ENCODE measurements around the gene CCM2.
"Not testable (repeated sequence)": the region's sequence is repeated elsewhere in the genome, so short reads cannot be mapped to it uniquely, and the experiment has no call there.

The CCM2 gene

DNA sequence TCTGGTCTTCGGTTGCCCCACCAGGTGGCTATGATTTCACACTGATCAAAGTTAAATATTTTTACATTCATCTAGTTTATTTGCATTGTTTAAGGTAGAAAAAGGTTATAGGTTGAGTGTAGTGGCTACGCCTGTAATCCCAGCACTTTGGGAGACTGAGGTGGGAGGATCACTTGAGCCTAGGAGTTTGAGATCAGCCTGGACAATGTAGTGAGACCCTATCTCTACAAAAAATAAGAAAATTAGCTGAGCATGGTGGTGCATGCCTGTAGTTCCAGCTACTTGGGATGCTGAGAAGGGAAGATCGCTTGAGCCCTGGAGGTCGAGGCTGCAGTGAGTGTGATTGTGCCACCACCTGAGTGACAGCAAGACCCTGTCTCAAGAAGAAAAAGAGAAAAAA lies 3.8 kb downstream of the CCM2 start:
- no peak for DNase-seq

DNA sequence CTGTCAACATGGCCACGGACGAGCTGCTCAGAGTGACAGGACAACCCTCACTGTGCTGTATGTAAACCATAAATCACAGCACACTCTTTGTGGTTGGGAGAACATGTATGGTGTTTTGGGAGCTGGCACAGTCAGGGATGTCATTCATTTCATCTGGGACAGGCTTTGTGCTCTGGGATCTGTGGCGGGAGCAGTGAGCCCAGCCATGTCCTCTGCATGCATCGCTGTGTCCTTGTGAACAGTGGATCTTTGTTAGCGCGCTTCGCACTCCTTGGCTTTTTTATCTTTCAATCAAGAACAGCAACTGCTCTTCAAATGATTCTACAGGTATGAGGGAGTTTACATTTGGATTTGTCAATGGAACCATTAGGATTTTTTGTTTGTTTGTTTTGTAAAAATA lies 7.1 kb downstream of the CCM2 start:
- DNase-seq, result no peak

DNA sequence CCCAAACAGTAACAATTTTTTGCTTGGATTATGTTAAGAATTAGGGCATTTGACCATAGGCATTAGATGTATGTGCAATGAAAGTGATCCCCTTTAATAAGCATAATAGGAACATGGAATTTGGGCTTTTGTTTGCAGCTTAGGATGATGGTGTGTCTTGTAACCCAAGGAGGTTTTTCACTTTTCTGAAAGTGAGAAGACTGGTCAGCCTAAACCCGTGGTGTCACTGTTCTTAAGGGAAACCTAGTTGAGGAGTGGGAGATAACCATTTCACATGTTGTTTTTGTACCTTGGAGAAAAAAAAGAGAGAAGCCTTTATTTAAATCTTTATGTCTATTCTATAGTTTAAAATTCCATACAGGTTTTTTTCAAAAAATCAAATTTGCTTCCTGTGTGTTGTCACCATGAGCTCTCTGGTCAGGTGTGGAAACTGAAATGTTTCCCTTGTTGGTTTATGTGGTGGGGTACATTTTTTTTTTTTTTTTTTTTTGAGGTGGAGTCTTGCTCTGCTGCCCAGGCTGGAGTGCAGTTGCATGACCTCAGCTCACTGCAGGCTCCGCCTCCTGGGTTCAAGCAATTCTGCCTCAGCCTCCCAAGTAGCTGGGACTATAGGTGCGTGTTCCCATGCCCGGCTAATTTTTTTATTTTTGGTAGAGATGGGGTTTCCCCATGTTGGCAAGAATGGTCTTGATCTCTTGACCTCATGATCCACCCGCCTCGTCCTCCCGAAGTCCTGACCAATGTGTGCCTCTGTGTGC lies 7.7 kb downstream of the CCM2 start:
- DNase-seq, result no peak

DNA sequence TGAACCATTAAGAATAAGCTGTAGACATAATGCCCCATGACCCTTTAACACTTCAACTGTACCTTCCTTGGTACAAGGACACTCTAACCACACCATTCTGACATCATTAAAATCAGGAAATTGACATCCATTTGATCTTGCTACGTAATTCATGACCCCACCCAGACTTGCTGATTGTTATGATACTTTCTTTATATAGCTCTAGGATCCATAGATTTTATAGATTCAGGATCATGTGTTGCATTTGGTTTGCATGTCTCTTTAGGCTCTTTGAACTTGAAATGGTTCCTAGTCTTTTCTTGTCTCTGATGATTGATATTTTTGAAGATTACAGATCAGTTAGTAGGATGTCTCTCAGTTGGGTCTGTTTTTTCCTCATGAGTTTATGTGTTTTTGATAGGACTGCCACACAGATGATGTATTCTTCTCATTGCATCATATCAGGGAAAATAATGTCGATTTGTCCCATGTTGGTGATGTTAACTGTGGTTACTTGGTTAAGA lies 13.5 kb downstream of the CCM2 start:
- DNase-seq, result no peak

DNA sequence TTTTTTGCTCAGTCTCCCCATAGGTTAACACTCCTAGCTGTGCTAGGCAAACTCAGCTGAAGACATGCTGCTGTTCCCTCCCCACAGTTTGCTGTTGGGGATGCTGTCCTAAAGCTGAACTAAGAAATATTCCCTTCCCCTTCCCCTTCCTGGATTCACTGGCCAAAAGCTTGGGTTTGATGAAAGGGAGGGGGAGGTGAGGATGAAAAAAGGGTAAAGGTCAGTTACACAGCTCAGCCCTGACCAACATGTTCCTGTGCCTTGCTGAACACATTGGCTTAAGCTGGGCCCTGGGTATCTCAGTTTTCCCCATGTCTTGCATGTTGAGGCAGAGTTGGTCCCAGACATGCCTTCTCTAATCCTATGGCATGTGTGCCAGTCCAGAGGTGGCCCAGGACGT lies 15.3 kb downstream of the CCM2 start:
- no peak for DNase-seq

DNA sequence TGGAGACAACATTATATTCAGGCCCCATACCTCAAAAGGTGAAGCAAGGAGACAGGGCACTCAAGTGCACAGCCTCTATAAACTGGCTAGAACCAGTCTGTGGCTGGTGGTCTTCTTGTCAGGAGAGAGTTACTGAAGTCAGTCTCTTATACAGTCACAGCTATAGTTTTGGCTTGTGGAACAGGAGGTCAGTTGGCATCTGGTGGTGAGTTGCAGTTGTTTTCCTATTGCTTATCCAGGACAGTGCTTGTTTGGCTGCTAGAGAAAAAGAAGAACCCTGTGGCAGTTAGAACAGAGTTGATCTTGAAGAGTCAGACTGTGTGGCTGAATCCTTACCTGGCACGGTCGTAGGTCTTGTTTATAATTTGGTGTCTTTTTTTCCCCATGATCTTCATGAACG lies 17.3 kb downstream of the CCM2 start:
- no peak for DNase-seq

DNA sequence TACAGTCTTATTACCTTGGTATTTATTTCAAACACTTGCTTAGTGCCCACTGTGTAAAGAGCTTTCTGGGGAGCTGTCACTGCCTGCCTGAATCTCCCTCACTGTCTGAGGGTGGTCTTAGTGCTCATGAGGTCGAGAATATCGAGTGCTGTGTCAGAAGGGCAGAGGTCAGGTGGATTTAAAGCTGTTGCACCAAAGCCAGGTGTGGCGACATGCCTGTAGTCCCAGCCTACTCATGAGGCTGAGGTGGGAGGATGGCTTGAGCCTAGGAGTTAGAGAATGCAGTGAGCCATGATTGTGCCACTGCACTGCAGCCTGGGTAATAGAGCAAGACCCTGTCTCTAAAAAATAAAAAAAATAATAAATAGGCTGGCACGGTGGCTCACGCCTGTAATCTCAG lies 20.9 kb downstream of the CCM2 start:
- no peak for DNase-seq

DNA sequence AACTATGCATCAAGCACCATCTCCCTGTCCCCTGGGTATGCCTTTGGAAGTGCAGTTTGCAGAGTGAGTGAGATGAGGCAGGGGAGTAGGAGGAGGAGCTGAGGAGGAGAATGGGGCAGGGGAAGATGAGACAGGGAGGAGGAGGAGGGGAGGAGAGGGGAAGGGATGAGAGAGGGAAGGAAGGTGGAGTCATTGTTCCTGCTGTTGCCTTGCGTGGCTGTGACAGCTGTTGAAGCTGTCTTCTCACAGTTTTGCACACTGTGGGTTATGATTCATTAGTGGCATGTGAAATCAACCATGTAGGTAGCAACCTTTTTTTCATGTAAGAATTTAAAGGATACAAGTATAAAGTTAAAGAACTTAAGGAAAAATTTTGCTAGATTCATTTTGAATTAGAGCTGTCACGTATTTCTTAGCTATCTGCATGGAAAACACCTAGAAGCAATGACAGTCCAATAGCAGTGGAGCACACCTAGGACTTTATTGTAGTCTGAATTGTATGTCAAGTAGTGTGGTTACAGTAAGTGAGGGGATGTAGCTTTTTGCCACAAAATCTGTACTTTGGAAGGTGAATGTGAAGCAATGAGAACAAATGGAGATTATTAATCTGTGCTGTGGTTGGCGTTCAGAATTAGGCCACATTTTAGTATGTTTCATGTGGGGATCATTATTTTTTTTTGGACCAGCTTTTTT lies 21.7 kb downstream of the CCM2 start:
- peak; percentile 54 for DNase-seq

DNA sequence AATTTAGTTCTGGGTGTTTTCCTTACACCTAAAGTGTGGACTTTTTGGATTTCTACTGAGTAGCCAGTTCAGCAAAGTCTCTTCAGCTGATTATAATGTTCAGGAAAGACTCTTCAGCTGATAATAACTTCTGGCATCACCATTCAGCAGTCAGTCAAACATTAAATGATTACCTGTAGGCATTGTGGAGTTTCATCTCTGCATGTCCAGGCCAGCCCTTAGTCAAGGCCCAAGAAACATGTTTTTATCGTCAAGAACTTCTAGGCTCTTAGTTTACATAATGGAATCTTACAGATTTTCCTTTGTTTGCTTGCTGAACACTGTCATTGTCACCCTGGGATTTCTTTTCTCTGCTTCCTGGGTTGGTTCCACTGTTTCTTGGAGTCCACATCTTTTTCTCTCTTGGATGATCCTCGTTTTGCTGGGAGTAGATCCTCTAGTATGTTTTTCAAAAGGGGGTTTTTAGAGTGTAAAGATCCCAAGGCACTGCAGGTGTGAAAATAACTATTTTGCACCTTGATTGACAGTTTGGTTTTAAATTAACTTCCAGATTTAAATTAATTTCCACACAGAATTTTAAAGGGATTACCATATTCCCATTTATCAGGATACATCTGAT lies 24.2 kb downstream of the CCM2 start:
- no peak for DNase-seq

DNA sequence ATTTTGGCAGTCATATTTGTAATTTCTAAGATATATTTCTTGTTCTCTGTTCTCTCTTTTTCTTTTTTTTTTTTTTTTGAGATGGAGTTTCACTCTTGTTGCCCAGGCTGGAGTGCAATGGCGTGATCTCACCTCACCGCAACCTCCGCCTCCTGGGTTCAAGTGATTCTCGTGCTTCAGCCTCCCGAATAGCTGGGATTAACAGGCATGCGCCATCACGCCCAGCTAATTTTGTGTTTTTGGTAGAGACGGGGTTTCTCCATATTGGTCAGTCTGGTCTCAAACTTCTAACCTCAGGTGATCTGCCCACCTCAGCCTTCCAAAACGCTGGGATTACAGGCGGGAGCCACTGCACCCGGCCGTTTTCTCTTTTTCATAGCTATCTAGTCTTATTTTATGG lies 25.5 kb downstream of the CCM2 start:
- not testable (repeated sequence) for DNase-seq

DNA sequence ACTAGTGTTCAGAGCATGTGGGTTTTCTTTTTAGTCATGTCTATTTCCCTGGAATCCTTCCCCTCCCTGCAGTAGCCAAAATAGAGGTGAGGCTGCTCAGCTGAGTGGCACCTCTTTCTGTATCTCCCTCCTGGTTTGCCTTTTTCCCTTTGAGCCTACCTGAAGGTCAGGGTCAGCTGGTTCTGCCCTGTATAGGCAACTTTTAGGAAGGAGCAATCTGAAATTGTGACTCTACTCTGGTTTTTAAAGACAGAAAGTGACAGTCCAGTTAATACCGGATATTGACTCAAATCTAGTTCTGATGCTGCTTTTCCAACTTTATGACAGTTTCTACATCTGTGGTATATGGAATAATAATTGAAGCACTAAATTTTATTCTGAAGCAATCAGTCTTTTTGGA lies 26.0 kb downstream of the CCM2 start:
- DNase-seq, result no peak

DNA sequence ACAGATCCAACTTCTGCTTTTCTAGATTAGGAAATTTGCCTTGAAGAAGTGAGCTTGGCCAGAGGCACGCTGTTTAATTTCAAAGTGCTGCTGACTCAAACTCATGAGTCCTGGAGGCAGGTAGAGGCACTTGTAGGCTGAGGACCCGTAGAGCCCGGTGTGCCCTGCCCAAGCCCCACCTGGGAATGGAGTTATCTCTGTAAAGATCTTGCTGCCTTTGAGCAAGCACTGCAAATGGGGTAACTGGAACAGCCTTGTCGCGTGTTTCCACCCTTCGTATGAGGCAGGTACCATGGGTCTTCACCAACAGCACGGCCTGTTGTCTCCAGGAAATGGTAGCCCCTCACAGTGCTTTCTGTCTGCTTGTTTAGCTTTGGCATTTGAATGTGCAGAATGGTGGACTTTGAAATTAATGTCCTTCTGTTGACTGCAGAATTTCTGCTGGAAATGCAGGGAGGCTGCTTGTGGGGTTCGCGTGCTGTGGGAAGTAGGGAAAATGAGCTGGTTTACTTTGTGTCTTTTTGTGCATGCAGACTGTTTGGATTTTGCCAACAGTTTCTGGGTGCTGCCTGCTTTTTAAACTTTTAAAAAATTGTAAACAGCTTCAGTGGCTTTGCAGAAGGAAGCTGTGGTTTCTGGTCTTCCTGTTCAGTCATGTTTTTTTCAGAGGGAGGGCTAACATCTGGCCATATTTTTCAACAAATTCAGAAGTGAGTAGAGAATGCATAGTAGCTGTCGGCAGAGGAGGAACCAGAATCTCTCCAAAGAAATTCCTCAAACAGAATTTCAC lies 27.2 kb downstream of the CCM2 start:
- DNase-seq, result peak; percentile 92

DNA sequence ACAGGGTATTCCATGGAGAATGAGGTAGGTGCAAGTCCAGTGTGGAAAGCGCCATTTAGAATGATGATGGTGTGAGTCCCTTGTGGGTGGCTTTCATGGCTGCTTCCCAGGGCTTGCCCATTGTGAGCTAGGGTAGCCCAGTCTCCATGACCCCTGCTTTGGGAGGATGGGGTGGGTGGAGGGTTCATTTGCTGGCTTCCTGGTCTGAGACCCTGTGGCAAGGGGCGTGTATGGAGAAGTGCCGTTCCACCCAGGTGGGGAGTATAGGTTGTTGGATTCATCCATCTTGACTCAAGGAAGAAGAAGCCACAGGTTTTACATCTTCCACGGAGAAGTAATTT lies 27.7 kb downstream of the CCM2 start:
- DNase-seq, result no peak

DNA sequence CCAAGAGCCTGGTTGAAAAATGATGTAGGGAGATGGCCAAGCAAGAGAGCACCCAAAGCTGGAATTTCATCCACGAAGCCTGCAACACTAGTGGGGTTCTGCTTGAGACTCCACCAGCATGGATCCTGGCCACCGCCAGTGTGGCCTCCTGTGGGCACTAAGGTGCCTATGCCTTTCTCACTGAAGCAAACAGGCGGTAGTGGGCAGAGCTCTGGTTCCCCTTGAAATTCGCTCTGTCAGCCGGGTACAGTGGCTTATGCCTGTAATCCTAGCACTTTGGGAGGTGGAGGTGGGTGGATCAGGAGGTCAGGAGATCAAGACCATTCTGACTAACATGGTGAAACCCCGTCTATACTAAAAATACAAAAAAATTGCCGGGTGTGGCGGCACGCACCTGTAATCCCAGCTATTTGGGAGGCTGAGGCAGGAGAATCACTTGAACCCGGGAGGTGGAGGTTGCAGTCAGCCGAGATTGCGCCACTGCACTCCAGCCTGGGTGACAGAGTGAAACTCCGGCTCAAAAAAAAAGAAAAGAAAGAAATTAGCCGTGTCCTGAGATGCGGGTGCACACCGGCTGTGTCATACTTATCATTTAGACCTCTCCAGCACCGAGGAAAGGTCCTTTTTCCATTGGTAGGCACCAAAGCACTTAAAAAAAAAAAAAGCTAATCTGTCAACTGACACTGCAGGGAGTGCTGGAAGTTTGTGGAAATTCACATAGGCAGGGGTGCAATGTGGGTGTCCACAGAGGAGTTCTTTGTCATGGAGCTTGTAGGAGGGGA lies 28.3 kb downstream of the CCM2 start:
- DNase-seq, result peak; percentile 47

DNA sequence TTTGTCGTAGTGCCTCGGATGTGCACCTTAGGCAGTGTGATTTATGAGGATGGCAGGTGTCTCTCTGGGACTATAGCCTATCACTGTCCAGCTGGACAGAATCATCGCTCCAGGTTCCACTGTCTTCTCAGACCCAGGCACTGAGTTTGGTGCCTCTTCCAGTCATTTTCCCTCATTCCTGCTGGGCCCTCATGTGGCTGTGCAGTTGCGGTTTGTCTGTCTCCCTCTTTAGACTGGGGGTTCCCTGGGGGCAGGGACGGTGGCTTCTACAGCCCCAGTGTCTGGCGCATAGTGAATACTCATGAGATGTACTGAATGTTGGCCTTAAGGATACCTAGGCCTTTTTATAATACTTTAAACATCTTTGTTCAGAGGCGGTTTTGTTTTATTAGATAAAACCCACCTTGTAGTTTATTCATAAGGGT lies 28.9 kb downstream of the CCM2 start:
- no peak for DNase-seq

DNA sequence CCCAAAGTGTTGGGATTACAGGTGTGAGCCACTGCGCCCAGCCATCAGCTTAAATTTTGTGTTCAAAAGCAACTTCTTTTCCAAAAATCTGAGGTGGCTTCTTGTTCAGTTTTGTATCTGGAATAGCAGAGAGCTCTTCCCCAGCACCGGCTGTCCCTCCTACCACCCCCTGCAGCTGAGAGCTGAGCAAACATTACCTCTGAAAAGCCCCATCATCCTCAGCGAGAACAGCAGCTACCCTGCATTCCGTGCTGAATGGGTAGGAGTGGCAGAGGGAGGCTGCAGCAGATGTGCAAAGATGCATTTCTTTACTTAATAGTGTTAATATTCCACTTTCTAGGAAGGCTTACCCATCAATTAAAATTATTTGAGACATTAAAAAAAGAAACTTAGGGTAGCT lies 31.8 kb downstream of the CCM2 start:
- no peak for DNase-seq

DNA sequence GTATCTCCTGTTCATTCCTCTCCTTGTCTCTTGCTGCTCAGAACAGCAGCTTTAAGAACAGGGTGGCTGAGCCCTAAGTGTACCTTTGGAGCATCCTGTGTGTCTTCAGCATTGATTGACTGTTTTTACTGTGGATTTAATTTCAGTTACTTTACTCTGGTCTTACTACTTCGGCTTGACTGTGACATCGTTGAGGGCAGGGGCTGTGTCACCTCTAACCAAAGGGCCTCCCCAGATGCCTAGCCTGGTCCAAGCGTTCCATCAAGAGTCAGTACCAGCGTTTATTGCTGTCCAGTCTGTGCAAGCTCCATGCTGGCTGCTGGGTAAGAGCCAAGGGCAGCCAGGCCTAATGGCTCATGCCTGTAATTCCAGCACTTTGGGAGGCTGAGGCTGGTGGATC lies 32.4 kb downstream of the CCM2 start:
- no peak for DNase-seq

DNA sequence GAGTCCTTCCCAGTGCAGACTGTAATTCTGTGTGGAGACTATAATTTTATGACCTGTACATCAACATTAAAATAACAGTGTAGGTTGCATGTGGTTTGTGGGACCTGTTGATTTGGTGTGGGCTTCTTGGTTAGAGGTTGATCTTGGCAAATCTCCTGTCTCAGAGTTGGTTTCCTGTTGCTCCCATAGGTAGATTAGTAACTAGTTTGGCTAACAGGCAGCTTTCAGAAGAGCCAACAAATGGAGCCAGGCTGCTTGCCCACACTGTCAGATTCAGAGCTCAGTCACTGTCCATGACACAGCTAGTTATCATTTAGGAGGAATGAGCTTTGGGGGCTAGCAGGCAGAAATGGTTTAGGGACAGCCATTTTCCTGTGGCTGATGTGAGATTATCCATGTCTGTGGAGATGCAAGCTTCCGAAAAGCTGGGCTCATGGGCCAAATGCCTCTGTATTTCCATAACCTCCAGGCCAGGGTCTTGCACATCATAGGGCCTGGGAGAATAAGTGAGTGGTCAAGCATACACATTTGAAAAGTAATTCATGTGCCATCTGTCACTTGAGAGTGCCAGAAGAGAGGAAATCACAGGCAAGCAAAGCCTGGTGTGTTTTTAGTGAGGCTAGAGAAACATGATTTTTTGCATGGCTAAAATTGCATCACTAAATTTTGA lies 33.4 kb downstream of the CCM2 start:
- no peak for DNase-seq

DNA sequence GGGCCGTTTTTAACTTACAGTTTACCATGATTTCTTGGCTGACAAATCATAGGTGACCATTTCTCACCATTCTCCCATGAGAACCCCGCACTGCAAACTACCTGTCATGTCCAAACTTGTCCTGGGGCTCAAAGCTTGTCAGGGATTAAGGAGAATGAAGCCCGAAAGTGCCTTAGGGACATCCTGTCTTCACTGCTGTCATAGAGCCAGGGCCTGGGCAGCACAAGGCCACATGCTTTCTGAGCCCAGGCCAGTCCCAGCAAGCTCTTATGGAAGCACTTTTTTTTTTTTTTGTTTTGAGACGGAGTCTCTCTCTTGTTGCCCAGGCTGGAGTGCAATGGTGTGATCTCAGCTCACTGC lies 33.9 kb downstream of the CCM2 start:
- DNase-seq, result no peak

DNA sequence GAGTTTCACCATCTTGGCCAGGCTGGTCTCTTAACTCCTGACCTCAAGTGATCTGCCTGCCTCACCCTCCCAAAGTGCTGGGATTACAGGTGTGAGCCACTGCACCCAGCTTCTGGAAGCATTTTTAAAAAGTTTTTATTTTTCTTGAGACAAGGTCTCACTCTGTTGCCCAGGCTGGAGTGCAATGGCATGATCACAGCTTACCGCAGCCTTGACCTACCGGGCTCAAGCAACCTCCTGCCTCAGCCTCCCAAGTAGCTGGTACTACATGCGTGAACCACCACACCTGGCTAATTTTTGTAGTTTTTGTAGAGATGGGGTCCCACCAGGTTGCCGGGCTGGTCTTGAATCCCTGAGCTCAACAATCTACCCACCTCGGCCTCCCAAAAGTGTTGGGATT lies 34.7 kb downstream of the CCM2 start:
- DNase-seq, result not testable (repeated sequence)

DNA sequence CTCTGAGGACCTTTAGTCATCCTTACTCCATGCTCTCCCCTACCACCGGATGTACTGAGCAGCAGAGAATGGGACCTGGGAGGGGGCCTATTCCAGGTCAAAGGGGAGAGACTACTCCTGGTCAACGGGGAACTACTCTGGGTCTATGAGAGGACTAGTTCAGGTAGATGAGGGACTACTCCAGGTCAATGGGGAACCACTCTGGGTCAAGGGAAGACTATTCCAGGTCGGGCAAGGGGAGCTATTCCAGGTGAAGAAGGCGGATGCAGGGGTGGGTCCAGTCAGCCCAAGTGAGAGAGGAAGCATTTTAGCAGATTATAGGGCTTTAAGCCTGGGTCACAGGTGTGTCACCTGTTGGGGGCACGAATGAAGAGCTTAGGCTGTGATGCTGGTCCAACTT lies 35.4 kb downstream of the CCM2 start:
- DNase-seq, result no peak

DNA sequence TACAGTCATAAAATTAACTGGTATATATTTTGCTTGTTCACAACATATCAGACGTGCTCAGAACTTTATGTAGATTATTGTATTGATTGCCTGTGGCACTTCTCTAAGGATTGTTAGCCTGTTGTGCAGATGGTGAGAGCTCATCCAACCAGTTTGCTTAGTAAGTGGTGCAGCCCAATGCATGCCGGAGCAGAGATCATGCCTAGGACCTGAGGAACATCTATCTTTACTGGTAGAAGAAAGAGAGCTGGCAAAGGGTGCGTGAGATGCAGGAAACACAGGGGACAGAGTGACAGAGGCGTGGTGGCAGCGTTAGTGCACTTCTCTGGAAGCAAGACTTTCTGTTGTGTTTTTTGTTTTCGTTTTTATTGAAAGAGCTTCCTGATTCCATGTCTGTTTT lies 35.9 kb downstream of the CCM2 start:
- peak; percentile 43 for DNase-seq
